ENCODE measurements around the gene POU2F2. TPM values are rescaled to one million over a fixed set of nuclear protein-coding genes. Genes with fewer than 3 reads are reported as not detected.

The POU2F2 gene
- total RNA-seq, 1 donor from 2014 or later: 2.5 TPM

GRCh38 chr19:42150911-42151361 is 18.7 kb upstream of the POU2F2 start:
- H3K27me3 Mint-ChIP-seq (ENCODE audit: low read depth): peaks cover 67% of the 10 kb centered on the region
- H3K27ac Mint-ChIP-seq (ENCODE audit: unreplicated experiment): no peak overlapping the region
- H3K36me3 Mint-ChIP-seq (ENCODE audit: low read depth): no peaks in the 10 kb centered on the region
- no peaks in the 10 kb centered on the region for H3K9me3 Mint-ChIP-seq
- DNase-seq (ENCODE audit: low read depth, low spot score): peak; percentile 34
- peaks cover 50% of the 10 kb centered on the region for H3K4me1 Mint-ChIP-seq
- H3K4me3 Mint-ChIP-seq: no peak overlapping the region
- TF ChIP-seq, protein P1, sequence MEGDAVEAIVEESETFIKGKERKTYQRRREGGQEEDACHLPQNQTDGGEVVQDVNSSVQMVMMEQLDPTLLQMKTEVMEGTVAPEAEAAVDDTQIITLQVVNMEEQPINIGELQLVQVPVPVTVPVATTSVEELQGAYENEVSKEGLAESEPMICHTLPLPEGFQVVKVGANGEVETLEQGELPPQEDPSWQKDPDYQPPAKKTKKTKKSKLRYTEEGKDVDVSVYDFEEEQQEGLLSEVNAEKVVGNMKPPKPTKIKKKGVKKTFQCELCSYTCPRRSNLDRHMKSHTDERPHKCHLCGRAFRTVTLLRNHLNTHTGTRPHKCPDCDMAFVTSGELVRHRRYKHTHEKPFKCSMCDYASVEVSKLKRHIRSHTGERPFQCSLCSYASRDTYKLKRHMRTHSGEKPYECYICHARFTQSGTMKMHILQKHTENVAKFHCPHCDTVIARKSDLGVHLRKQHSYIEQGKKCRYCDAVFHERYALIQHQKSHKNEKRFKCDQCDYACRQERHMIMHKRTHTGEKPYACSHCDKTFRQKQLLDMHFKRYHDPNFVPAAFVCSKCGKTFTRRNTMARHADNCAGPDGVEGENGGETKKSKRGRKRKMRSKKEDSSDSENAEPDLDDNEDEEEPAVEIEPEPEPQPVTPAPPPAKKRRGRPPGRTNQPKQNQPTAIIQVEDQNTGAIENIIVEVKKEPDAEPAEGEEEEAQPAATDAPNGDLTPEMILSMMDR (conservative IDR thresholded peaks at IDR 0.05): no peak

GRCh38 chr19:42150364-42150763 is 18.1 kb upstream of the POU2F2 start:
- no peak for DNase-seq (ENCODE audit: low read depth, low spot score)
- TF ChIP-seq, protein P1 (conservative IDR thresholded peaks at IDR 0.05): no peak
- Mint-ChIP-seq H3K36me3 (ENCODE audit: low read depth) (no peaks in the 10 kb centered on the region), H3K4me1 (peaks cover 44% of the 10 kb centered on the region), H3K27me3 (ENCODE audit: low read depth) (peaks cover 64% of the 10 kb centered on the region), H3K4me3 (no peak overlapping the region), H3K9me3 (no peaks in the 10 kb centered on the region), H3K27ac (ENCODE audit: unreplicated experiment) (no peak overlapping the region)

GRCh38 chr19:42149447-42150202 is 17.4 kb upstream of the POU2F2 start:
- TF ChIP-seq, protein P1 (conservative IDR thresholded peaks at IDR 0.05): no peak
- Mint-ChIP-seq H3K4me3 (peak overlapping the region; percentile 1), H3K27me3 (ENCODE audit: low read depth) (peaks cover 63% of the 10 kb centered on the region)

DNA sequence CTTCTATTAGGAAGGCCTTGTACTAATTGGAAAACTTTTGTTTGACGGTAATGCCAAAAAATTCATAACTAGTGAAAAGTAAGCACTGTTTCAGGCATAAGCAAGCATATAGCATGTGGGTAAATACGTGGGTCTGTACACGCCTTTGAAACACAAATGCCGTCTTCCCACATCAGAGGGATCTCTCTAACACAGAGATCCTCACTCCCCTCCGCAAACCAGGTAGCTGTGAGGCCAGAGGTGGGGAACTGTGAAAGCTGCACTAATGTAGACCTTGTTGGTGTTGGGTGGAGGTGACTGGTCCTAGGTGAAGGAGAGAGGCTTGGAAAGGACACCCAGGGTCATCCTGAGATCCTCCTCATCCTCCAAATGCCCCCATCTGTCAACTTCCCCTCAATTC is 16.0 kb upstream of the POU2F2 start:
- peaks cover 66% of the 10 kb centered on the region for H3K27me3 Mint-ChIP-seq (ENCODE audit: low read depth)
- no peak for DNase-seq (ENCODE audit: low read depth, low spot score)
- H3K4me3 Mint-ChIP-seq: no peak overlapping the region
- H3K36me3 Mint-ChIP-seq (ENCODE audit: low read depth): no peaks in the 10 kb centered on the region
- no peaks in the 10 kb centered on the region for H3K9me3 Mint-ChIP-seq
- H3K27ac Mint-ChIP-seq (ENCODE audit: unreplicated experiment): no peak overlapping the region
- H3K4me1 Mint-ChIP-seq: peaks cover 27% of the 10 kb centered on the region
- TF ChIP-seq, protein P1 (conservative IDR thresholded peaks at IDR 0.05): no peak

More at GRCh38 chr19:42149447-42150202, 17.4 kb upstream of the POU2F2 start:
- peaks cover 38% of the 10 kb centered on the region for H3K4me1 Mint-ChIP-seq
- H3K36me3 Mint-ChIP-seq (ENCODE audit: low read depth): no peaks in the 10 kb centered on the region
- no peaks in the 10 kb centered on the region for H3K9me3 Mint-ChIP-seq
- DNase-seq (ENCODE audit: low read depth, low spot score): no peak
- H3K27ac Mint-ChIP-seq (ENCODE audit: unreplicated experiment): no peak overlapping the region

DNA sequence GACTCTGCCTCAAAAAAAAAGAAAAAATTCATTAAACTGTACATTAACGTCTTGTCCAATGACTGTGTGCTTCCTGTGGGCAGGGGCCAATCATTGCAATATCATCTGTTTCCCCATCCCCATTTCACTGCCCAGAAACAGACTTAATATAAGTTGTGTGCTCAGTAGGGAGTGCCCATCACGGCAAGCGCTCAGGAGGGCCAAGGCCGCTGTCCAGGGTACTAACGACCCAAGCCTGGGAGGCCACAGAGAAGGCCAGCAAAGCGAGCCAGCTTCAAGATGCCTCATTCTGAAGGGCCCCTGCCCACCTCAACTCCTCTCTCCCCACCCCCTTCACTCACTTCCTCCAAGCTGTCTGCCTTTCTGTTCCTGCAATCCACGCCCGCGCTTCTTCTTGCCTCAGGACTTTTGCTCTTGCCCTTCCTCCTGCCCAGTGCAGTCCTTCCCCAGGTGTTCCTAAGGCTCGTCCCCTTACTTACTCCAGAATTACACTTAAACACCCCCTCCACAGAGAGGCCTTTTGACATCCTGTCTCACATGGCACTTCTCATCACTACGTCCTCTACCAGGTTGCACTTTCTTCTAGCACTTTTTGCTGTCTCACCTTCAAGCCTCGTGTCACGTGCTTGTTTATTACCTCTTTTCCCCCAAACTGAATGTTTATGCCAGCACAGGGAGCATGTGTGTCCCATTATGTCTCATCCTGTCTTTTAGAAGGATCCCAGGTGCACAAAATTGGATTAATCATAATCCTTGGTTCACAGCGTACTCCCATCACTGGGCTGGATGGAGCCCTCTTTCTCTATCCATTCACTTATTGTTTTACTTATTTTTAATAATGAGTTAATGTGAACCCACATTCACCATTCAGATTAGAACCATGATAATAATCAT is 11.3 kb upstream of the POU2F2 start:
- Mint-ChIP-seq H3K27me3 (ENCODE audit: low read depth) (peaks cover 83% of the 10 kb centered on the region), H3K4me1 (no peaks in the 10 kb centered on the region), H3K27ac (ENCODE audit: unreplicated experiment) (no peak overlapping the region), H3K9me3 (no peaks in the 10 kb centered on the region), H3K4me3 (no peak overlapping the region), H3K36me3 (ENCODE audit: low read depth) (no peaks in the 10 kb centered on the region)
- DNase-seq (ENCODE audit: low read depth, low spot score): peak; percentile 65
- TF ChIP-seq, protein P1 (conservative IDR thresholded peaks at IDR 0.05): no peak

All from neural crest cell (in vitro differentiated cells).